HCT116 (cell line): ENCODE measurements around the gene EHD1.
A peak's percentile ranks its signal among the peaks of the same experiment; 100 is the strongest.

Source experiments
- CEBPB ChIP-seq: IDR thresholded peaks from 2 replicates; pipeline ENCODE4 v1.6.1; 2012; ENCODE audit warnings: low read depth
- CTCF ChIP-seq, 3 experiments: fragments of 200-600 bp in 1 of 3; sonication (generic) in 1 of 3; IDR thresholded peaks in 2 of 3; conservative IDR thresholded peaks in 1 of 3; 2 replicates each; pipeline ENCODE4 v1.5.1; 2012 to 2017; ENCODE audit warnings: low read depth in 2 of 3, low read length in 2 of 3, antibody characterized with exemption in 1 of 3, borderline replicate concordance in 1 of 3, control low read depth in 1 of 3, mild to moderate bottlenecking in 1 of 3, mixed read lengths in 1 of 3, mixed run types in 1 of 3, moderate library complexity in 1 of 3; ENCODE audit not compliant: insufficient read depth in 1 of 3
- JUND ChIP-seq: IDR thresholded peaks from 2 replicates; pipeline ENCODE4 v1.6.1; 2012
- YY1 ChIP-seq: IDR thresholded peaks from 2 replicates; pipeline ENCODE4 v1.6.1; 2011; ENCODE audit warnings: low read length, low read depth, moderate library complexity, mild to moderate bottlenecking; ENCODE audit not compliant: insufficient replicate concordance; ENCODE audit errors: extremely low read depth
- ZNF274 ChIP-seq: fragments of 200-500 bp; sonication (Bioruptor generic); IDR thresholded peaks from 2 replicates; pipeline ENCODE4 v1.6.1; 2014; ENCODE audit warnings: mild to moderate bottlenecking, low read depth, low read length, inconsistent platforms

- TF ChIP-seq CTCF (IDR thresholded peaks at IDR 0.05 in 2 of 3, conservative IDR thresholded peaks at IDR 0.05 in 1 of 3; ENCODE audit: borderline replicate concordance in 1 of 3, insufficient read depth in 1 of 3, low read depth in 2 of 3, low read length in 2 of 3): peak in 2 of 3 experiments; percentile 21 to 24; a peak in 1 of 6 replicates
- no peak for TF ChIP-seq CEBPB
- TF ChIP-seq ZNF274: no peak
- no peak for TF ChIP-seq YY1
- TF ChIP-seq JUND: no peak
These were observed 75.1 kb downstream of the EHD1 start, which contains the start of gene MAP4K2 for GRCh38 chr11:64803158-64803845.
